Mesenteric fat pad (tissue), 1 donor: ENCODE measurements around the gene KRTAP5-6. TPM values are rescaled to one million over a fixed set of nuclear protein-coding genes. Genes with fewer than 3 reads are reported as not detected.
A peak's percentile ranks its signal among the peaks of the same experiment; 100 is the strongest.

Experiments
- DNase-seq: peaks from one replicate; pipeline ENCODE4 v3.0.0-alpha.2; 2020; ENCODE audit warnings: low spot score
- total RNA-seq: library from RNA; stranded (reverse); fragmentation: NEBNext Ultra II Directional; extraction: Animal tissue kit (Norgen Biotek cat#: 25700); gene quantifications from one replicate; pipeline ENCODE4 v1.2.1, GENCODE V29; 2021
- donor health status: DM: yes; HTN: yes; CAD: no.

The KRTAP5-6 gene
- total RNA-seq, 1 donor from 2014 or later: not detected

- peak; percentile 89 for DNase-seq
Observed at GRCh38 chr11:1746511-1746931, 49.5 kb downstream of the KRTAP5-6 start.

- DNase-seq: peak; percentile 86
Observed at GRCh38 chr11:1746956-1747752, 50.2 kb downstream of the KRTAP5-6 start.

Other genes starting within 250 kb of the KRTAP5-6 start
- 39.8 TPM for gene MOB2, start 210.4 kb upstream of the KRTAP5-6 start, total RNA-seq
- 14.8 TPM for gene DUSP8, start 124.9 kb upstream of the KRTAP5-6 start, total RNA-seq
- gene KRTAP5-1, start 111.9 kb upstream of the KRTAP5-6 start, total RNA-seq: not detected
- not detected for gene KRTAP5-2, start 98.9 kb upstream of the KRTAP5-6 start, total RNA-seq
- gene KRTAP5-3, start 88.7 kb upstream of the KRTAP5-6 start, total RNA-seq: not detected
- gene KRTAP5-4, start 75.1 kb upstream of the KRTAP5-6 start, total RNA-seq: not detected
- gene KRTAP5-5, start 67.4 kb upstream of the KRTAP5-6 start, total RNA-seq: not detected
- gene IFITM10, start 53.4 kb downstream of the KRTAP5-6 start, total RNA-seq: 1.5 TPM
- 940 TPM for gene CTSD, start 66.7 kb downstream of the KRTAP5-6 start, total RNA-seq
- not detected for gene SYT8, start 137.8 kb downstream of the KRTAP5-6 start, total RNA-seq
- 0.64 TPM for gene TNNI2, start 141.8 kb downstream of the KRTAP5-6 start, total RNA-seq
- 46.4 TPM for gene LSP1, start 155.9 kb downstream of the KRTAP5-6 start, total RNA-seq
- not detected for gene PRR33, start 194.7 kb downstream of the KRTAP5-6 start, total RNA-seq
- gene TNNT3, start 222.5 kb downstream of the KRTAP5-6 start, total RNA-seq: 22.9 TPM